DMS53 treated with DMSO at 0.1 percent for 48 hours (cell line): ENCODE measurements around the gene LMO2.

Source experiments
- DNase-seq: peaks from one replicate; lab custom pipeline; 2025; ENCODE audit not compliant: unreplicated experiment; lab: John Stamatoyannopoulos, UW

The LMO2 gene

DNA sequence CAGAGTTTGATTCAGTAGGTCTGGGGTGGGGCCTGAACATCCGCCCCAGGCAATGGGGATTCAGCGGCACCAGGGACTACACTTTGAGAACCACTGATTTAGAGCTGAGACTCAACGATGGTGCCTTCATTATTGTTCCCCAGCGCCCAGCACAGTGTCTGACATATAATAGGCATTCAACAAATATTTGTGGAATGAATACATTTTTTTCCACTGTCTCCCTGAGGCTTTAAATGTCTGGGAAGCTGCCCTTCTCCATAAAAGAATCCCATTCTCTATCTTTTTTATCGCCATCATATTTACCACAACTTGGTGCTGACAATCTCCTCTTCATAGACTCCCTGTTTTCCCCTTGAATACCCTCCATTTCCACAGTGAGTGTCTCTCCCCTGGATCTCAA lies 23.6 kb upstream of the LMO2 start:
- DNase-seq, result no peak

DNA sequence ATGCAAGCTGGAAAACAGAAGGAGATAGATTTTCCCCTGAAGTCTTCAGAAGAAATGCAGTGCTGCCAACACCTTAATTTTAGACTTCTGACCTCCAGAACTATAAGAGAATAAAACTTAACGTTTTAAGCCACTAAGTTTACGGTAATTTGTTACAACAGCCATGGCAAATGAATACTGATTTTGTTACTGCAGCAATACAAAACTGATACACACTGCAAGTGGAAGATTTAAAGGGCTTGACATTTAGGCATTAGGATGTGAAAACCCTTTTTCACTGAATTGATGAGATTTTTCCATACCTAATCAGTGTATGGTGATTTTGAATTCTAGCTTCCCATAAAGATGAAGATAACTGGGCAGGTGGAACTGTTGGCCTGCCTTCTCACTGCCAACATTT lies 22.1 kb upstream of the LMO2 start:
- no peak for DNase-seq

DNA sequence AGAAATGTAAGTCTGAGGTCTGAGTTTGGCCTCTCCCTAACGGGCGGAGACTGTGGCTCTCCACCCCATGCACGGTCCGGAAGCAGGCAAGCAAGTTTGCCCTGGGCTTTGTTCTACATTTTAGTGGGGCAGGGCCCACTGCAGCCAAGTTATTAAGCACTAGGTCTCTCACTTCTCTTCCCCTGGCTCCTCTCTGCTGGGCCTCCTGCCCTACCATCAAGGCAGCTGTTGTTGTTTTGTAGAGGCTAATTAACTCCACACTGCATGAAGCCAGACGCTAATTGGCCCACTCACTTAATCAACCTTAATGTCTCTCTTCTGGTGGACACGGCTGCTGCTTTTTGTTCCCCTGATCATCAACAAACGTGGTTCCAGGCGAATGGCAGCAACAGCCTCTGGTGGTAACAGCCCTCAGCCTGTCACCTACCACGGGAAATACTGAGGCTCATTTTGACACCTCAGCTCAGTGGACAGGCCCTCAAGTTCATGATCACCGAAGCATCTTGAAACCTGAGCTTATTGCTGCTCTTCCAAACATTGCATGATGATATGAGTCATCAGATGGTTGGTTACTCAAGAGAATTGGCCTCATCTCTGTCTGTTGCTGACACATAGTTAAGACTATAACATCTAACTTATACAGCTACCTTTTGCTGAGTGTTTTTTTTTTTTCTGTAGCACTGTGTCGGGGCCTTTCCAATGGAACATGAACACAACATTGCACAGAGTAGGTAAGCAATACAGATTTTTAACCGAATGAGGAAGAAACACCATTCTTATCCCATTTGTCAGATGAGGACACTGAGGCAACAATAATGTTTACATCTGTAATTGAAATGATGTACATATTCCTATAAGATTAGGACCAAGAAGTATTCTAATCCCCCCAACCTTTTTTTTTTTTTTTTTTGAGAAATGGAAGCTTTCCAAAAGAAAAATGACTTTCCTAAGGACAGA lies 20.8 kb upstream of the LMO2 start:
- DNase-seq, result peak; percentile 43

DNA sequence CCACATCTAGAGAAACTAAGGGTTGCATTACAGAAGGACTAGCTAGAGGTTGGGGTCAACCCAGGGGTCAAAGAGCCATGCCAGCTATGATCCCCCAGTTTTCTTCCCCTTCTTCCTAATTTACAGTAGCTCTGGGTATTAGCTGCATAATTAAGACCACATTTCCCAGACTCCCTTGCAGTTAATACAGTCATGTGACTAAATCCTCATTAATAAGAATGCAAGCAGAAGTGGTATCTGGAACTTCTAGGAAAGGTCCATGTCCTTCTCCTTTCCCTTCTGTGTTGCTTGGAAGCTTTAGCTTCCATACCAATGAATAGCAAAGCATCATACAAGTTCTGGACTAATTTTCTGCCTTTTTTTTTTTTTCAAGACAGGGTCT lies 19.1 kb upstream of the LMO2 start:
- no peak for DNase-seq

DNA sequence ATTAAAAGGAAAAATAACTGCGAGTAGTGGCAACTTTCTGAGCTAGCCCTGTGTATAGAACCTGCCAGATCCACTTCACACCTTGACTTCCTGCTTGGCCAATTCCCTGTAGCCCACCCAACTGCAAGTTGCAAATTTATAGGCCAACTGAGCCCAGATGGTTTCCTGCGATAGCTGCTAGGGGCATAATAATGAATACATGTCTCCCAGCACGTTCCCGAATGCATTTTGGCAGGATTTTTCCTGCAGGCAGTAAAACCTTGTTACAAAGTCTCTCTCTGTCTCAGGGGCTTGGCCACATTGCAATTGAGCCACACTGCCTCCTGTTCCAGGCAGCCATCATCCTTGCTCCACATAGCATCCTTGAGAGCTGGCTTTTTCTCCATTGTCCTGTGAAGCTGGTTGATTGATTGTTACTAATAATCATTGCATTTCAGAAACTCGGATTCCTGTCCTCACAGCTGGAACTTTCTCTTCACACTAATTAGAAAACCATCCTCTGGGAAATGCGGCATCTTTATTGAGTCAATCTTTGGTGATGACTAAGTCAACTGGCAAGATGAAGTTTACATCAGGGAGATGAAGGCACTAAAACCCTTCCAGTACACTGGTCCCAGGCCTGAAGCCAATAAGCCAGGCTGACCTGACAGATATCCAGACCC lies 18.6 kb upstream of the LMO2 start:
- no peak for DNase-seq

DNA sequence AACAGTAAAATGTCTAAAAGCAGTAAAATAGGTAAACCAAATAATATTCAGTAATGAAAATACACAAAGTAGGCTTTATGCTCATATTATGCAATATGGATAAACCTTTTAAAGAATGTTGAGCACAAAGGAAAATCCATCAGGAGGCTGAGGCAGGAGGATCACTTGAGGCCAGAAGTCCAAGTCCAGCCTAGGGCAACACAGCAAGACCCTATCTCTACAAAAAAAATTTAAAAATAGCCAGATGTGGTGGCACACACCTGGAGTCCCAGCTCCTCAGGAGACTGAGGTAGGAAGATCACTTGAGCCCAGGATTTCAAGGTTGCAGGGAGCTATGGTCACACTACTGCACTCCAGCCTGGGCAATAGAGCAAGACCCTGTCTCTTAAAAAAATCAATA lies 17.7 kb upstream of the LMO2 start:
- no peak for DNase-seq

DNA sequence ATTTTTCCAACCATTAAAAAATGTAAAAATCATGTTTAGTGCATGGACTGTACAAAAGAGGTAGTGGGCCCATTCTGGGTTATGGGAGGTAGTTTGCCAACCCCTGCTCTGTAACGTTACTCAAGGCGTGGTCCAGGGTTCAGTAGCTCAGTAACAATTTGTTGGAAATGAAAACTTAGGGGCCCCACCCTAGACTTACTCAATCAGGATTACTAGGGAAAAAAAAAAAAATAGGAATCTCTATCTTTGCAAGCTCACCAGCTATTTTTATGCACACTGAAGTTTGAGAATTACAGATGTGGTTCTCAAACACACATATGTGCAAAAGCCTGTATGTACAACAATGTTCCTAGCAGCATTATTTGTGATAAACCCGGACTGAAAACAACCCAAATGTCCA lies 17.3 kb upstream of the LMO2 start:
- no peak for DNase-seq

DNA sequence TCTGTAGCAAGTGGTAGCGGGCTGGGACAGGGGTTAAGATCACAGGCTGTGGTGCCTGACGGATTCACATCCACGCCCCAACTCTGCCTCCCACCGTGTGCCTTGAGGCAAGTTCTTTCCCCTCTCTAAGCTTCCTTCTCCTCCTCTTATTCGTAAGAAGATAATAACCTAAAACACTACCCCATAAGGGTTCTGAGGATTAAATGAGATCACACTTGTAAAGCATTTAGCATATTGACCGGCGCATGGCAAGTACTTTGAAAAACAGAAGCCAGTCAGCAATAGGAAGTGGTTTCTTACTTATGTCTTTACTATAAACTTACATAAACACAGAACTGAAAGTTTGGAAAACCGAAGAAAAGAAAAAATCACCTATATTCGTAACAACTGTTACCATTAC lies 15.5 kb upstream of the LMO2 start:
- DNase-seq, result no peak

DNA sequence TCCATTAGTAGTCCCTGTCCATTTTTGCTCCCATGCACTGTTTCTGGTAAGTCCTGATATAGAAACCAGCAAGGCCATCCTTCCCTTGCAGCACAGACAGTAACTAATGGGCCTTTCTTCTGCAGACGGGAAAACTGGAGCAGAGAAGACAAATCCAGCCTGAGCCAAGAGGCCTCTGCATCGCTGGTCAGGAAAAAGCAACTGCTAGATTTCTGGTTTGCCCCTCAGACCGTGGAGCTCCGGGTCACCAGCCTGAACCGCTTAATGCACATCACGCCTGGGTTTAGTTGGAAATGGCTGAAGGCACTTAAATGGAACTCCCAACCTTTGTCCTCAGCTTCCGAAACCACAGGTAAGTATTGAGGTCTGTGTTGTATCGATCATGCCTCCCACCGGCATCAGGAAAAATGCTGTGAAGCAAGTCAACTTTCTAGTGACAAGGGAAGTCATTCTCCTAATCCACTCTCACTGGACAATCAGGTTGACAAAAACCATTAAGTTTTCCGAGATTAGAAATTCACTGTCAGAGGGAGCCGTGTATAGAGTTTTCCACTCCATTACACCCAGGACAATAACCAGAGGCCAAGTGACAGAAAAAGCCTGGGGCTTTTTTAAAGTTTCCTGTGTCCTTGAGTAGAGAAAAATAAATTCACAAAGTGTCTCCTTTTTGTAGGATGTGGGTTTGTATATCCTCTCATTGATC lies 14.8 kb upstream of the LMO2 start:
- DNase-seq, result no peak

DNA sequence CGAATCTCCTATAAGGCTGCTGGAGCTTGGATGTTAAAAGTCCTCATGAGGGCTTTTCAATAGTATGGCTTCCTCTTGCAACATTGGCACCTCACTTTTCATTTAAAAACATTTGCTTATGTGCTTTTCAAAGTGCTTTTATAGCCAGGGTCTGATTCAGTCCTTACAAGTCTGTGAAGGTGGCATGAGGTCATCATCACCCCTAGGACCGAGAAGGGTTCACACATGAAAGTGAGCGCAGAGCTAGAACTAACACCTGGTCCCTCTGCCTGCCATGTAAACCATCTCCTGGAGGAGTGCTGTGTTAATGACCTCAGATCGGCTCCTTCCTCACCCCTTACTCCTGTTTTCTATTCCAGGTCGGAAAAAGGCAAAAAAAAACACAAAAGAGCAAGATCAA lies 12.2 kb upstream of the LMO2 start:
- DNase-seq, result no peak

DNA sequence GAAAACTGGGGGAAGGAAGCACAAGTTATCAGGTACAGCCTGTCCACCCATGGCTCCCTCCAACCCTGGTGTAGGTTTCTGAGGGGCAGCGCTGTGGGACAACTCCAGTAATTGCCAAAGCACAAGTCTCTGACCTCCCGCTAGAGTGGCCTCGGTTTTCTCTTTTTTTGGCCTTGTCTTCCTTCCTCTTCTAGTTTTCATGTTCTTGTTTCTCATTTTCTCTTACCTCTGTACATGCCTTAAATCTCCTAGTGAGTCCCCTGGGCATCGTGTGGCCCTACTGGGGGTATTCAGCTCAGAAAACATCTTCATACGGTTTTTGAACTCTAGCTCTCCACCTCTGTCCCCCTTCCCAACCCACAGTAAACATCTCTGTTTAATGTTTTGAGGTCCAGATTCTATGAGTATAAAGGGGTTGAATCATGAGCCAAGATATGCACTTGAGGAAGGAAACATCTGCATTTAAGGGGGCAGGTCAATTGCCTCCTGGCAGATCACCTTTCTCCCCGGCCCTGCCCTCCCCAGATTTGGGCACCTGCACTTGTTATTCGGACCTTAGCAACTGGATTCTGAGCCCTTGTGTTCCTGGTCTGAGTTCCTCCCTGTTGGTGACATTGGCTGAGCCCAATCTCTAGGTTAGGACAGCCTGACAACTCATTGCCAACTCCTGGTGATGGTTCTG lies 8.4 kb upstream of the LMO2 start:
- no peak for DNase-seq

DNA sequence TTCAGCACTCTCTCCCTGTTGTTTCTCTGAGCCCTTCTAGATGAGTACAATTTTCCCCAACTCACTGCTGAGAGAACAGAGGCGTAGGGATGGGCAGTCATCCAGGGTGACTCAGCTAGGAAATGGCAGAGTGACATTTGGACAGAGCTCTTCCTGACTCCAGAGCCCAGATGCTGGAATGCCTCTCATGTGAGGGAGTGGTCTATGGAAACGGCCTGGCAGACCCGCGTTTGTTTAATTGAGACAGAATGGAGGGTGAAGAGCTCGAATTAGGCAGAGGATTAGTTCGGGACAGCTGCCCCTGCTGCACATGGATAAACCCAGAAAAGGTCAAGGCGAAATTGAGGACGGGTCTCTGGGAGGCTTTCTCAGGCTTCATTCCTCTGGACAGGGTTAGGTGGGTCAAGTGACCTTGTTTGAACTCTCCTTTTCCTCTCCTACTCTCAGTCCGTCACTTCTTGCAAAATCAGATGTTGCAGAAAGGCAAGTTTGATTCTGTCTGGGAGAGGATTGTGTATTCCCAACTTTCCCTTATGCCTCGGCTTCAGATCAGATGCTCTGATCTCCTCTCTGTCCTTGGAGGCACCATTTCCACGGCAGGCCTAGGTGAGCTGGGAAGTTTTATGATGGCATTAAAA lies 7.6 kb upstream of the LMO2 start:
- DNase-seq, result no peak

DNA sequence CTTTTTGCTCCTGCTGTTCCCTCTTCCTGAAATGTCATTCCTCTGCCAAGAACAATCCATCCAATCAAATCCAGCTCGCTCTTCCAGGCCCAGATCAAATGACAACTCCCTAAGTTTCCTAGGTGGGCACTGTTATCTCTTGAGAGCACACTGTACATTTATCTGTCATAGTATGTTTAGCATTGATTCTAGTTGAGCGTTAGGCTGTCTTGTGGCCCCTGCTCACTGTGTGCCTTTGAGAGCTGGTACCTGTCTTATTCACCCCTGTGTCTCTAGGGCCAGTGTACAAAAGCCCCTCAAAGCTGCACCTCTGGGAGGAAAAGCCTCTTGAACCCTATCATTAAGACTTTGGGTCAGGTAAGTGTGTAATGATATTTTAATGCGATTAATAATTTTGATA lies 7.1 kb upstream of the LMO2 start:
- DNase-seq, result no peak

DNA sequence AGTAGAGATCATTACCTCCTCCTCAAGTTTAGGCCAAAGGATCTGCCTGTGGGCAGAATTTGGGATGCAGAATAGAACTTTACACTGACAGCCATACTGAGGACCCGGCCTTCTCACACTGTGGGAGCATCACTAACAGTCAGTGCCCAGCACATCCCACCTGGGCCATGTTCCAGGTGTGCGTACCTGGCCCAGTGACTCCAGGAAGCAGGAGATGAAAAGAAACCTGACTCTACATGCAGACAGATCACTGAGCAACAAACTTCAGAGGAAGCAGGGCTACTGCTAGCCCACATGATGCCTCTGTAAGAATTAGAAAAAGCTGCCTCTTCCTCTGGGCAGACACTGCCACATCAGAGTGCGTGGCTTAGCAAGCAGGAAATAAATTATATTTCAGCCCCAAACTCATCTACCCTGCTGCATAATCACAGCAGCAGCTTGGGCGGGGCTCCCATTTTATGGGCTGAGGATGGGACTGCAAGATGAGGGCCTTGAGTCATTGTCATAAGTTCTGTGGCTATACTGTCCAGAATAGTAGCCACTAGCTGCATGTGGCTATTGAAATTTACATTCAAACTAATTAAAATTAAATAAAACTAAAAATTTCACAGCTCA lies 6.0 kb upstream of the LMO2 start:
- no peak for DNase-seq

DNA sequence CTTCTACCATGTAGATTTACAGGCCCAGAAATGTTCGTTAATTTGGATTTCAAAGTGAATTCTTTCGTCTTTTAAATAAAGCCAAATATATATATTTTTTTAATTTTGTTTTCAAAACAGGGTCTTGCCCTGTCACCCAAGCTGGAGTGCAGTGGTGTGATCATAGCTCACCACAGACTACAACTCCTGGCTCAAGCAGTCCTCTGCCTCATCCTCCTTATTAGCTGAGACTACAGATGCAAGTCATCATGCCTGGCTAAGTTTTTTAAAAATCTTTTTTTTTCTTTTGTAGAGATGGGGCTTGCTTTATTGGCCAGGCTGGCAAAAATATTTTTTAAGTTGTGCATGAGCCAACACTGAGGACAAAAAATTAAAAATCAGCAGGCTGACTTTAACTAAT lies 5.0 kb upstream of the LMO2 start:
- DNase-seq, result no peak

DNA sequence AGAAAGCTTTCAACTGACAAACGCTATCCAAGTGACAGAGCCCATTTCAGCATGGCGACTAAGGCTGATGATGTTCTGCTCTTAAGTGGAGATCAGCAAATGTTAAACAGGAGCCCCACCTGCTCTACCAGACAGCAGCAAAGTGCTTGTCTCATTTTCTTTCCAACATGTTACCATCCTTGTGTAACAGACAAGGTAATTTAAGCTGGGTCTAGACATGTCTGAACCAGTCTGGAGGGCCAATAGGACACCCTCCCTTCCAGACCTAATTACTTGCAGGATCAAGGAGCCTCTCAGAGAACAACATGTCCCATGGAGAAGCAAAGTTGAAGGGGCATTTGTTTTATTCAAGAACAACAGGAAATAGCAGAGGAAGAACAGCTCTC lies 3.9 kb upstream of the LMO2 start:
- DNase-seq, result no peak

DNA sequence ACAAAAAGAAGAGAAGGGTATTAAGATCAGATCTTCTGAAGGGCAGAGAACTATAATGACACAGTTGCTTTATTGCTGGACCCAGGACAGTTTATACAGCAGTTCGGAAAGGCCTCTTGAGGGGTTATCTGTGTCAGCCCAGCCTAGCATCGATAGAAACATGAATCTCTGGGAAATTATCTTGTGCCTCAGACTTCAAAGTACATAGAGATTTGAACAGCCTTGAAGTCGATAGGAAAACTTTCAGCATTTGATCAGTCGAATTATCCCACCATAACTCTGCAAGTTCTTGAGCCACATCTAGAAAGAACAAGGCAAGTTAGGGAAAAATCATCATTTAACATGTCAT lies 2.5 kb upstream of the LMO2 start:
- no peak for DNase-seq

DNA sequence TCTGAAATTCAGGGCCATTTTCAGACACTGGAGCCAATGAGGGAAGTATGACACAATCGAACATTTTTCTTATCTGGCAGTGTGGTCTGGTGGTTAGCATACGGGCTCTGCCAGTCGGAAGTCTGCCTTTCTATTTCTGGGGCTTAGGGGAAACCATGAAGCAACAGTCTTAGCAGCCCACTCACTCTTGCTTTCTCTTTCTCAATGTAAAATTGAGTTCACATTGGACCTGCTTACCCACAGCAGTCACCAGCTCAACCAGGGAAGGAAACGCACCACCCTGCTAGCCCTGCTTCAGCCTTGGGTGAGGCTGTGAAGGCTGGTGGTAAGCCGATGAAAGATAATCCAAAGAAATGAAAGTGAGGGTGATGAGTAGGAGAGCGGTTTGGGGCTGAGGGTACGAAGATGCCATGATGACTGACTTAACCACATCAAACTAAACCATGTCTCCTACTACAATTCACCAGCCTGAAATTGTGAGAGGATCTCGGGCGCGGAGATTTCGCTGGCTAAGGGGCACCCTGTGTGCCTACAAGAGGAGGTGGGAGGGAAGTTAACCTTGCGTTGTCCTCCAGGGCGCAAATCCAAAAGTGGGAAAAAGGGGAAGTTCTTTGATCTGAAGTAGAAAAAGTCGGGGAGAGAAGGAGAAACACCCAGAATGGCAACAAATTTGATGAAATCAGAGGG lies 2.0 kb upstream of the LMO2 start:
- DNase-seq, result no peak

DNA sequence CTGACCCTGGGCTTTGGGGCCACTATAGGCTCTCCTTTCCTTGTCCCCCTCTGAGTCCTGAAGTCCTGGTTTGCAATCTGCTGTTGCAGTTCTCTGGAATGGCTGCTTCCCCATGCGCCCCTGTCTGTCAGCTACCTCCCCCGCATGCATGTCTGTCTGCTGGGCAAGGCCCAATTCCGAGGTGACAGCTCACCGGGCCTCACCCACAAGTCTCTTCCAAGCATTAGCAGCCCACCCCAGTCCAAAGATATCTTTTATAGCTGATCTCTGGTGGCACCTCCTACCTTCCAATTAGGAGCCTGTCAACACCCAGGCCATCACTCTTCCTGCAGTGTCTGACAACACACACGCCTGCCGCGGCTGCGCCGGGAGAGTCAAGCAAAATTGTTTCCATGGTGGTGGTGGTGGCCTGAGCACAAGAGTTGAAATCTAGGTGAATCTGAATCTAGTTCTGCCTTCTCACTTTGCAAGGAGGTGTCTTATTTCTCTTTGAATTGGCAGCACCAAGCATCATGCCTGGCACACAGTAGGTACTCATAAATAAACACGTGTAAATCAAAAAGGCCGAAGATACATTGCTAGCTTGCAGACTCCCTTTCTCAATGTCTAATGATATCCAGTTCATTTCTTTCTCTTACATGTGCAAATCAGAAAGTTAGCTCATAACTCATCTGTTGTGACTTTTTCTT lies 1.2 kb upstream of the LMO2 start:
- no peak for DNase-seq
